ENCODE data around the gene OR2D3.

- TF ChIP-seq CTCF (IDR thresholded peaks at IDR 0.05) (no peak), ZFX (IDR thresholded peaks at IDR 0.05; ENCODE audit: borderline replicate concordance) (no peak)
Observed at GRCh38 chr11:6876914-6877313, 43.9 kb upstream of the OR2D3 start.
